Right renal pelvis (tissue), 4 donors: ENCODE measurements around the gene CACNG7. TPM values are rescaled to one million over a fixed set of nuclear protein-coding genes. Genes with fewer than 3 reads are reported as not detected.
"Not testable (repeated sequence)": the region's sequence is repeated elsewhere in the genome, so short reads cannot be mapped to it uniquely, and the experiment has no call there.

Source experiments
- DNase-seq, 4 donors: peaks; one replicate each; pipeline ENCODE4 v3.0.0-alpha.2; 2013; ENCODE audit warnings: low read depth in 4 of 4, low spot score in 3 of 4, missing footprints in 1 of 4
- polyA plus RNA-seq, 4 donors: library from polyadenylated mRNA; unstranded; fragments of 120-200 nt; gene quantifications; one replicate each; pipeline ENCODE4 v1.2.1, GENCODE V29; 2013; ENCODE audit not compliant: insufficient read length in 4 of 4

CACNG7 gene
- polyA plus RNA-seq, 4 donors = 0.61 to 1.4 (median 0.94) TPM

DNA sequence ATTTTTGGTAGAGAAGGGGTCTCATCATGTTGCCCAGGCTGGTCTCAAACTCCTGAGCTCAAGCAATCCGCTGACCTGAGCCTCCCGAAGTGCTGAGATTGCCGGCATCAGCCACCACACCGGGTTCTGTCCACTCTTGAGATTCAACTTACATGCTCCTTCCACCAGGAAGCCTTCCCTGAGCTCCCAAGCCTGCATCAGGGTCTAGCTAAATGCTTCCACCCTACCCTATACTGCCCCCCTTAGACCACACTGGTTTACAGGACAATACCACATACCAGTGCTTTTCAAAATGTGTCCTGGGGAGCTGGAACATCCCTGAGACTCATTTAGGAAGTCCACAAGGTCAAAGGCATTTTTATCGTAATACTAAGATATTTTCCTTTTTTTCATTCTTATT lies 38.5 kb downstream of the CACNG7 start:
- DNase-seq = no peak

DNA sequence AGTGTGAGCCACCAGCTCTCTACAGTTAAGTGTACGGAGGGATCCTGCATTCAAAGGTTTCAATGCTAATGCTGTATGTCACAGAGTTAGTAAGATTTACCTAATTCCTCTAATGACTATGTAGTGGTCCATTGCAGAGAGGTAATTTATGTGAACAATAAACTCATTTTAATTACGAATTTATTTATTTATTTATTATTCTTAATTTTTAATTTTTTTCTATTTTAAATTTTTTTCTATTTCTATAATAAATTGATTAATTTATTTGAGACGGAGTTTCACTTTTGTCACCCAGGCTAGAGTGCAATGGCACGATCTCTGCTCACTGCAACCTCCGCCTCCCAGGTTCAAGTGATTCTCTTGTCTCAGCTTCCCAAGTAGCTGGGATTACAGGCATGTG lies 39.5 kb downstream of the CACNG7 start:
- DNase-seq = not testable (repeated sequence)

DNA sequence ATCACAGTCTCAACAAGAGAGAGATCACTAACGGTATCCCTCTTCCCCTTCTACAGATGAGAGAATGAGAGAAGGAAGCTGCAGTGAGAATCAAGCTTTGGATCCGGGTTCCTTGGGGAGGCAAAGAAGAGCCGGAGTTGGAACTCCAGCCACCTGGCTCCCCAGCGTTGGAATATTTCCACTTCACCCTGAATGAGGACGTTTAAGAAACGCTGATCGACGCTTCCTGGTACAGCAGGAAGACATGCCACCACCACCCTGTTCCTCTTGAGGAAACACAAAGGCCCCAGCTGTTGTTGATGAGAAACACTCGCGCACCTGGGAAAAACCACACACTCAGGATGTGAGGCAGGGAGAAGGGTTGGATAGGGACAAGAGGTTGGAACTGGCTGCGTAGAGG lies 42.4 kb downstream of the CACNG7 start:
- DNase-seq = no peak

DNA sequence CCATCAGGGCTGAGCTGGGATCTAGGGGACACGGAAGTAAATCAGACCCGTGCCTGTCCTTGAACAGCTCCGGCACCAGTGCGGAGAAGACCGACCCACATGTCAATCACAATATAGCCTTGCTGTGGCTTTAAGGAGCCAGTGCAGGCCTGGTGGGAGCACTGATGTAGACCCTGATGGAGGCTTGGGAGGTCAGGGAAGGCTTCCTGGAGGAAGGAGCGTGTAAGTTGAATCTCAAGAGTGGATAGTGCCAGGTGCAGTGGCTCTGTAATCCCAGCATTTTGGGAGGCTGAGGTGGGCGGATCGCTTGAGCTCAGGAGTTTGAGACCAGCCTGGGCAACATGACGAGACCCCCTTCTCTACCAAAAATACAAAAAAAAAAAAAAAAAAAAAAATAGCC lies 42.9 kb downstream of the CACNG7 start:
- no peak for DNase-seq

DNA sequence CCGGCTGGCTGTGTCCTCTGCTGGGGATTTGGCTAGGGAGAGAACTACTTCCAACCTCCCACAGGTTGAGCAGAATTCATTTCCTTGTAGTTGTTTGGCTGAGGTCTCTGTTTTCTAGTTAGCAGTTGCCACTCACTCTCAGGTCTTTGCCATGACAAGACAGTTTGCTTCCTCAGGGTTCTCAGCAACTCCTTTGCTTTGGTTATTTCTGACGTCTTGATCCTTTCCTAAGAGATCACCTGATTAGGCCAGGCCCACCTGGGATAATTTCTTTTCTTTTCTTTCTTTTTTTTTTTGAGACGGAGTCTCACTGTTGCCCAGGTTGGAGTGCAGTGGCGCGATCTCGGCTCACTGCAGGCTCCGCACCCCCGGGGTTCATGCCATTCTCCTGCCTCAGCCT lies 44.3 kb downstream of the CACNG7 start:
- DNase-seq = no peak

DNA sequence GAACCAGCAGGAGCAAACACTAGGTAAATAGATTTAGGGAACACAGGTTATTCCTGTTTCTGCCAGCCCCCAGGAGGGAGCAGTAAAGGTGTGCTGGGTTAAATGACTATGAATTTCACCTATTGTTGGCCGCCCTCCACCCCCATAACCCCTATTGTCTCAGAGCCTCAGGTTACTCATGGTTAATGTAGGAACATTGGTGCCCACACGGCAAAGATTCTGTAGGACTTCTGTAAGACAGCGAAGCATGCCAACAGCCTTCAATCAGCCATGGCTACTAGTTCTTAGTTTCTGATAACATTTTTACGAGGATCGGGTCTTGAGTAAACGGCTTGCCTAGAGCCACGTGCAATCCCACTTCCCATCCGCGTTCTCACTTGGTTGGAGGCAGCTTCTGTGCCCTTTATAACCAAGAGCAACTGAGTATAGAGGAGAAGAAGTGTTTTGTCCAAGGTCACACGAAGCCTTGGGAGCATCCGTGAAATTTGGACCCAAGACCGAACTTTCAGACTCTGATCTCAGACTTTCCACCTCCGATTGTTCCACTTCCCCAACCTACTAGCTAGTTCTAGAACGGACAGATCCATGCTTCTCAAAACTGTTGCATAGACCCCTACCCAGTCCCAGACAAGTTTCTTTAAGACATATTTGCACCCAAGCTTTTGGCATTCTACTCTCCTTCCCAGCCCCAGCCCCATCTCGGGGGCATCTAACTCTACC lies 48.5 kb downstream of the CACNG7 start:
- DNase-seq = no peak

DNA sequence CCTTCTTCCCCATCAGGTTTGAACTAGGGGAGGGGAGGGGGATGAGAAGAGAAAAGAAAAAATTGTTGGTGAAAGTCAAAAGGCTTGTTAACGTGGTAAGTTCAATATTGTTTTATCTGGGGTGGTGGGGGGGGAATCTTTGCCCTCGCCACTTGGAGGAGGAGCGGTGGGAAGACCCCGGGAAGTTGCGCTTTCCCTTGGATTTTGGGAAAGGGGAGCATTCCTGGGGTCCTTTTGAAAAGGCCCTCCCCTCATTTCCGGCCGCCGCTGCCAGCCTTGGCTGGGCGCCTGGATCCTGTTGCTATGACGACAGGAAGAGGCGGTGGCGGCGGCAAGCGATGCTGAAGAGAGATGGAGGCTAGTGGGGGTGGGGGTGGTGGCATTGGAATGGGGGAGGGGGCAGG lies 49.1 kb downstream of the CACNG7 start:
- no peak for DNase-seq

DNA sequence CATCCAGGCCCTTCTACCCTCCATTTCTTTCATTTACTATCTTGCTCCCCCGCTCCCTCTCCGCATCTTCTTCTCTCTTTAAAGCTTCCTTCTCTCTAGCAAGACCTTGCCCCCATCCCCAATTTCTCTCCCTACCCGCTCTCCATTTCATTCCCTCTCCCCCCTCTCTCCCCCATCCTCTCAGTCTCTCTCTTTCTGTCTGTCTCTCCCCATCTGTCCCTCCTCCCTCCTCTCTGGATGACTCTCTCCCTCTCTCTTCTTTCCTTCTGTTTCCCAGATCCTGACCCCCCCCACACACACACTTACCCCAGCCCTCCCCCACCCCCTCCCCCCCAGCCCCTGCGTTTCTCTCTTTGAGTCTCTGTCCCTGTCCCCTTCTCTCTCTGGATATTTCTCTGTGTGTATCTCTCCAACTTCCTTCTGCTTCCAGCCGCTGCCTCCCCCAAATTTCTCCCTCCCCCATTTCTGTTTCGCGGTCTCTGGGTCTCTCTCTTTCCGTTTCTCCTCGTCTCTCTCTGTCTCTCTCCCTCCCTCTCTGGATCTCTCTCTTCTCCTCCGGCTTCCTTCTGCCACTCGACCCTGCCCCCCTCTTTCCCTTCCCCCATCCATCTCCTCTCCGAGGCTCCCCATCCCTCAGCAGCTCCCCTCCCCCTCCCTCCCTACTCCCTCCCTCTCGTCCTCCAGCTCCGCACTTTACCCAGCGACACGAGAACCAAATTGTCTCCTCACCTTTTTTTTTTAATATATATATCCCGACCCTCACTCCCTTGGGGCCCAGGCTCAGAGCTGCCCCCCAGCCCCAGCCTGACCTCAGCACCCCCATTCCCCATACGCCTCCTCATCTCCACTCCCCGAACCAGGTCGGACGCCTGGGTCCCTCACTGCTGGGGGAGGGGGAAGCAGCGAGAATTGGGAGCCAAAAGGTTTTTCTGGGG lies 50.0 kb downstream of the CACNG7 start:
- no peak for DNase-seq

DNA sequence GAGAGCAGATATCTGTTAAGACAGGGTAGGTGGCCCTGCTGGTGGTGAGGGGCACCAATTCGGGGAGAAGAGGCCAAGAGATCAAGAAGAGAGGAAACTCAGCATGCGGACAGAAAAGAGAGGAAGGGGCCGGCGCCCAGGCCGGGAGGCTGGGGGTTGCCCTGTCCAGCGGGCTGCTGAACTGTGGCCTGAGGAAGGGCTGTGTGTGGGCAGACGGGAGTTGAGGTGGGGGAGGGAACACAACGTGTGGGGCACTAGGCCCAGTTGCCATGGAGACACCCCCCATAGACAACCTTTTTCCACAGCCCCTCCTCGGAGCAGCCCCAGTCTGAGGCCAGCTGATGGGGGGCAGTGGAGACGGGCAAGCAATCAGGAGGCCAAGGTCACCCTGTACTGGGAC lies 51.1 kb downstream of the CACNG7 start:
- no peak for DNase-seq

DNA sequence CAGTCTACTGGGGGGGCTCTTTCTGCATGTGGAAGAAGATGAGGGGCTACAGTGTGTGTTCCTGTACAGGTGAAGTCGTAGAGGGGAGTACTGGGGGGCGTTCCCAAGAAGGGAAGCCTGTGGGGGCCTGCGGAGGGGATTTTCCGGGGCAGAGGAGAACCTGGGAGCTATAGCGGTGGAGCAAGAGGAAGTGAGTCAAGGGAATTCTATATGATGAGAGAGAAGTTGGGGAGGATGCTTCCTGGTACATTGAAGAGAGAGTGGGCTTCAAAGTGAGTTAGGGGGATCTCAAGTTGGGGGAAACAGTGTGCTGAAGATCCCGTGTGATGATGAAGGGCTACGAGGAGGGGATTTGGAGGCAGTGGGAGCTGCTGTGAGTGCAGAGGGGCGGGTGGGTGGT lies 51.8 kb downstream of the CACNG7 start:
- DNase-seq = no peak

DNA sequence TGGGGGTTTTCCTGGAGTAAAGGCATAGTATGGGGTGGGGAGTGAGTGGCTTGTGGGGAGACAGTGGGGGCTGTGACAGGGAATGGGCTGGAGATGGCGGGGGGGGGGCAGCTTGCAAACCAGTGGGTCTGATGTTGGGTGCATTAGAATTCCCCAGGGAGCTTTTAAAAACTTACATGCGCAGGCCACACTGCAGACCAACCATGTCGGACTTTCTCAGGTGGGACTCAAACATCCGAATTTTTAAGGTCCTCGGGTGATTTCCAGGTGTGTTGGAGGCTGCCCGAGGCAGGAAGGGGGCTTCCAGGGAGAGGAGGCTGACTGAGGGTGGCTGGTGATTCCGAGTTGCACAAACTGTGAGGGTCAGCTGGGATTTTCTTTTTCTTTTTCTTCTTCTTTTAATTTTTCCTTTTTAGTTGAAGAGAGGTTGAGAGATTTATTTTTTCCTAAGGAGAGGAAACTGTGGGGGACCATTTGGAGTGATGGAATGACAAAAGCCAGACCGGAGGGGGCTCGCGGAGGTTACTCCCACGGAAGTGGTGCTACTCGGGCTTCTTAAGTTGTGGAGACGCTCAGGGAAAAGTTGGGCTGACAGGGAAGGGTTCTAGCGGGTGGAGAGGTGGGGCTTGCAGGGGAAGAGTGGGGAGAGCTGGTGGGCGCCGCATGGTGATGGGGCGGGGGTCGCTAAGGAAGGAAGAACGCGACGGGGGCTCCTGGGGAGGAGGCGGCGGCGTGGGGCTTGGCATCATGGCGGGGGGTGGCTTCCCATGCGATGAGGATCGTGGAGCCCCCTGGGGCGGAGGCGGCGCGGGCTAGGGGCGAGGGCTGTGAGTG lies 52.7 kb downstream of the CACNG7 start:
- DNase-seq = no peak

DNA sequence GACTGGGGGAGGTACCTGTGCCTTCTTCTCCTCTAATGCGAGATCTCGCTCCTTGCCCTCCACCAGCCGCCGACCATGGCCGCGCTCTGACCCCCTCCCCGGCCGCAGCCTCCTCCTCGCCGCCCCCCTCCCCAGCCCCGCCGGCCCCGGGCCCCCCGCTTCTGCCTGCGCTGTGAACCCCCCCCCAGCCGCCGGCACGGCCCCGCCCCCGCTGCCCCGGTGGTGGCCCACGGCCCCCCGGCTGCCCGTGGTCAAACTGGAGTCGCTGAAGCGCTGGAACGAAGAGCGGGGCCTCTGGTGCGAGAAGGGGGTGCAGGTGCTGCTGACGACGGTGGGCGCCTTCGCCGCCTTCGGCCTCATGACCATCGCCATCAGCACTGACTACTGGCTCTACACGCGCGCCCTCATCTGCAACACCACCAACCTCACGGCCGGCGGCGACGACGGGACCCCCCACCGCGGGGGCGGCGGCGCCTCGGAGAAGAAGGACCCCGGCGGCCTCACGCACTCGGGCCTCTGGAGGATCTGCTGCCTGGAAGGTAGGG lies 53.9 kb downstream of the CACNG7 start, which contains the start of gene CACNG8:
CACNG8 (plus strand) TSS at position 51 of the 545 bp plus-strand sequence.
- no peak for DNase-seq

DNA sequence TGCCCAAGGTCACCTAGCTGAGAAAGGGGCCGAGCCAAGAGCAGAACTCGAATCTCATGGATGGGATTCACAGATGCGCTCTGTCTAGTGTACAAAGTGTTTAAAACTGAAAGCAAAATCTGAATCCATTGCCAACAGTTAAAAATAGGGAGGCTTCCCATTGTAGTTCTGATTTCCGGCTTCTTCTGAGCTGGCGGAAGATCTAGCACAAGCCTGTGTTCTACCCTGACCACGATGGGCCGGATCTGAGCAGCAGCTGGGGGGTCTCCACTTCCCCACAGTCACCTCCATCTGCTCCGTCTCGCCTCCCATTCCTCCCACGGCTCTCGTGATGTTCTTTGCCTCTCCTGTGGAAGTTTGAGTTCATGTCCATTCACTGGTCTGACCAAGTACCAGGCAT lies 56.0 kb downstream of the CACNG7 start:
- DNase-seq = no peak

DNA sequence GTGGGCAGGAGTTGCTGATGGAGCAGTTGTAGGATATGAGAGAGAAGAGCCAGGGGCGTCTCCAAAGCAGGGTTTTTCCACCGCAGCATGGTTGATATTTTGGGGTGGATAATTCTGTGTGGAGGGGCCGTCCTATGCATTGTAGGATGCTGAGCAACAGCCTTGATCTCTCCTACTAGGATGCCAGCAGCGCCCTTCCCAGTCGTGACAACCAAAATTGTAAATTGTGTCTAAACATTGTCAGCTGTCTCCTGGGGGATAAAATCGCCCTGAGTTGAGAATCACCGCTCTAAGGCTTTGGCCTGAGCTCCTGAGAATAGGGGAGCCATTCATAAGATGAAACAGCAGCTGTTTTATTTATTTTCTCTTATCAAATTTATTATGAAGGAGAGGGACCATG lies 57.9 kb downstream of the CACNG7 start:
- DNase-seq = no peak

DNA sequence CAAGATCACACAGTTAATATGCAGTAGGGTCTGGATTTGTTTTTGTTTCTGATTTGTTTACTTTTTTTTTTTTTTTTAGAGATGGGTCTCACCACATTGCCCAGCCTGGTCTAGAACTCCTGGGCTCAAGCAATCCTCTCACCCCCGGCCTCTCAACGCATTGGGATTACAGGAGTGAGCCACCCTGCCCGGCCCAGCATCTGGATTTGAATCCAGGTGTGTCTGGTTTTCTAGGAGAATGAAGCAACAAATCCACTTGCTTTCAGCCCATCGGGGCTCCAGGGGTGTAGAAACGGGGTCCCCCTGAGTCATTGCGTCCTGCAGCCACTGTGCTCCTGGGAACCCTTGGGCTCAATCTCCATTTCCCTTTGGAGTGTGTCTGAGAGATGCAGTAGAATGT lies 60.3 kb downstream of the CACNG7 start:
- no peak for DNase-seq

DNA sequence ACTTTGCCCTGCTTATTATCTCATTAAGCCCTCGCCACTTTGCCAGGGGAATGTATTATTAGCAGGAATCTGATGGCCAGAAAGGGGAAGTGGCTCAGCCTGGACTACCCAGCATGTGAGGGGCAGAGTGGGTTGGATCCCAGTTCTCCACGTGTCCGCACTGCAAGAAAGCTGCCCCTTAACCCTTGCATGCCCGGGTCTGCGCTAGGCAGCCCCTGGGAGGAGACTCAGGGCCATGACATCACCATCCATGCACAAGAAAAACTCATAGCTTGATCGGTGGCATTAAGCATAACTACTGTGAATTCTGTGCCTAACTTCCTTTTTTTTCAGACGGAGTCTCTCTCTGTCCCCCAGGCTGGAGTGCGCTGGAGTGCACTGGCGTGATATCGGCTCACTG lies 62.6 kb downstream of the CACNG7 start:
- DNase-seq = no peak

DNA sequence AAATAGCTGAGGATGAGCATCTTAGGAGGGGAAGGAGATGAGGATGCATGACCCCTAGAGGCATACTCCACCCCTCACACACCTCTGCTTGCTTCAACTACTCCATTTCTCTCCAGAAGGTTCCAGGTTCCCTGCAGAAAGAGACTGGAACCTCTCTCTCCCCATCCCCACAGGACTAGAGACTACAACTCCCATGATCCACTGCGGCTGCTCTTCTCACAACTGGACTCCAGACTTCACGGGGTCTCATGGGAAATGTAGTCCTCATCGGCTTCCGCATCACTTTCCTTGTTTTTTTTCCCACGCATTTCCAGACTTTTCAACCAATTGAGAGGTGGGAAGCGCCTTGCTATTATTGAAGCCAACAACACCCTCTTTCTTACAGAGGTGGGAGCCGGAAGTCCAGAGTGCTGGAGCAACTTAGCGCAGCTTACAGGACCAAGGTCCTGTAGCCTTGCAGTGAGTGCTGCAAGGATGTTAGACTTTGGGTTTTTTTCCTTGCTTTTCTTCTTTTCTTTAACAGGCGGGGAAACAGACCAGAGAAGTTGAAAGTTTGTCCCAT lies 68.4 kb downstream of the CACNG7 start:
- peak; percentile 67 to 78 (median 73) for DNase-seq

DNA sequence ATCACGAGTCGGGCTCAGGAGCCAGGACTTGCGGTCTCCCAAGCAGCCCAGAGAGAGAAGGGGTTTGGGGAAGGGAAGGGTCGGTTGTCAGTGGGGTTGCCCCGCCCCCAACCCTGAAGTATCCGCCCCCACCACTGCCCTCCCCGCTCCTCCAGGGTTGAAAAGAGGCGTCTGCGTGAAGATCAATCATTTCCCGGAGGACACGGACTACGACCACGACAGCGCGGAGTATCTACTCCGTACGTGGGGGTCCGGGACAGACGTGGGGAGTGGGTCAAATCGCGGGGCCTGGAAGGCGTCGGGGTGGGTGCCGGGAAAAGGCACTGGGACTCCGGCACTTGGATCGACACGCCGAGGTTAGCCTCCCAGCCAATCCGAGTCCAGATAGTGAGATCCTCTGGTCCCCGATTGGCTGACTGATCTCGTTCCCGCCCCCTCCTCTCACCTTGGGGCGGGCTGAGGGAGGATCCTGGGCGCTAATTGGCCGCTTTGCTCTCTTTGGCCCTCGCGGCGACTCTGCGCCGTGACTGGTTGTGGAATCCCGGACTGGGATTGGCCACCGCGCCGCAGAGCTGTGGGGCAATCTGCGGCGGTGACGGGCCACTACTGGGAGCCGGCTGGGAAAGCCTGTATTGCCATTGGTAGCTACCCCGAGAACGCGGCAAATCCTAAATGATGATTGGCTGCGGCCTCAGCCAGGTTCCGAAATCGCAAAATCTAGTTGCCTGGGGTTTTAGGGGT lies 69.1 kb downstream of the CACNG7 start:
- DNase-seq = peak in 1 of 4 donors; percentile 33

DNA sequence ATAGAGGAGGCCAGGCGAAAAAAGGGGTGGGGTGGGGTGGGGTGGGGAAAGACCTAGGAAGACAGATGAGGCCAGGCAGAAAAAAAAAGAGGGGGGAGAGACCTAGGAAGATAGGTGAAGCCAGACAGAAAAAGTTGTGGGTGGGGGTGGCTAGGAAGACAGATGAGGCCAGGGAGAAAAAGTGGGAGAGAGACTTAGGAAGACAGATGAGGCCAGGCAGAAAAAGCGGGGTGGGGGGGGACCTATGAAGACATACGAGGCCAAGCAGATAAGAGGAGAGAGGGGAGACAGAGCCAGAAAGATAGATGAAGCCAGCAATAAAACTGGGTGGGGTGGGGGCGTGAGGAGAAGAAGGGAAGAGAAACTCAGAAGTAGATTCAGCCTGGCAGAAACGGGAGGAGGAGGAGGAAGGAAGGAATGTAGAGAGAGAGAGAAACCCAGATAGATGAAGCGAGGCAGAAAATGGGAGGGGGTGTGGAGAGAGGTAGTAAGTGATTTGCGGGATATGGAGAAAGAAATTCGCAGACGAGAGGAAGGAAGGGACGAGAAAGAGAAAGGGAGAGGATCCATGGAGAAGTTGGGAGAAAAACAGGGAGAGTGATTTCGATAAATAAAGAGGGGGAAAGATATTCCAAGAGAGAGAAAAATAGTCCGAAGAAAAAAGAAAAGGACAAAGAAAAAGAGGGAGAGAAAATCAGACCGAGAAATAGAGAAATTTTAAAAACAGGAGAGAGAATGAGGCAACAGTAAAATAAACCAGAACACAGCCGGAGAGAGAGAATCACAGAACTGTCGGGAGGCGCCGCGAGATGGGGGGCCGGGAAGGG lies 70.1 kb downstream of the CACNG7 start:
- DNase-seq = no peak
